Fibroblast of upper back skin (primary cell): Measurements from ENCODE around the gene DNAAF5.
"Not testable (repeated sequence)": the region's sequence is repeated elsewhere in the genome, so short reads cannot be mapped to it uniquely, and the experiment has no call there.

Source experiments
- DNase-seq: peaks from one replicate; pipeline ENCODE4 v3.0.0-alpha.2; 2013

DNAAF5 gene

GRCh38 chr7:730501-731439 lies 4.3 kb downstream of the DNAAF5 start:
- no peak for DNase-seq

DNA sequence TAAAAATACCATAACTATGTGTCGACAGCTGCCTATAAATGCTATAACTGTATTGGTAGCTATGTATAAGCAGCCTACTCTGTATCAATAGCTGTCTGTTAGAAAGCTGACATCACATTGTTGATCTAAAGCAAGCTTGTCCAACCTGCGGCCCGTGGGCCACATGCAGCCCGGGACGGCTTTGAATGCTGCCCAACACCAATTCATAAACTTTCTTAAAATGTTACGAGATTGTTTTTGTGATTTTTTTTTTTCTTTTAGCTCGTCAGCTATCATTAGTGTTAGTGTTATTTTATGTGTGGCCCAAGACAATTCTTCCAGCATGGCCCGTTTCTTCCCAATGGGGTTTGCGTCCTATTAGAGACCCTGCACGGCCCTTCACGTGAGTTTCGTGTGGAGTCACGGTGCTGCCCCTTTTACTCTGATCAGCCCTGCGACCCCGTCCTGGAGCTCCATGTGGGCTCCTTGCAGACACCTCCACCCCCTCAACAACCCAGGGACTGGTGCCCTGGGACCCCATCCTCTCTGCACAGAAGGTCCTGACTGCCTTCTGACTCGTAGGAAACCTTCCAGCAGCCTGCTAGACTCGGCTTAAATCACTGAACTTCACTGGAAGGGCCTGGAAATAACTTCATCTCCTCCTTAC lies 5.1 kb downstream of the DNAAF5 start:
- DNase-seq = no peak

- no peak for DNase-seq
These were observed 5.6 kb downstream of the DNAAF5 start for GRCh38 chr7:732094-732541.

DNA sequence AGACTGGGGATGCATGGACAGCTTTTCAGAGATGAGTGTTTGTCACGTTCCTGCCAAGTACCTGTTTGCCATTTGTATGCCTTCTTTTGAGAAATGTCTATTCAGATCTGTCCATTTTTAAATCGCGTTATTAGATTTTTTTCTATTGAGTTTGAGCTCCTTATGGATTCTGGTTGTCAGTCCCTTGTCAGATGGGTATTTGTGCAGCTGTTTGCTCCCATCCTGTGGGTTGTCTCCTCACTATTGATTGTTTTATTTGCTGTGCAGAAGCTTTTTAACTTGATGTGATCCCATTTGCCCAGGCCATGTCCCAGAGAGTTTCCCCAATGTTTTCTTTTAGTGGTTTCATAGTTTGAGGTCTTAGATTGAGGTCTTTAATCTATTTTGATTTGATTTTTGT lies 6.1 kb downstream of the DNAAF5 start:
- DNase-seq = no peak

DNA sequence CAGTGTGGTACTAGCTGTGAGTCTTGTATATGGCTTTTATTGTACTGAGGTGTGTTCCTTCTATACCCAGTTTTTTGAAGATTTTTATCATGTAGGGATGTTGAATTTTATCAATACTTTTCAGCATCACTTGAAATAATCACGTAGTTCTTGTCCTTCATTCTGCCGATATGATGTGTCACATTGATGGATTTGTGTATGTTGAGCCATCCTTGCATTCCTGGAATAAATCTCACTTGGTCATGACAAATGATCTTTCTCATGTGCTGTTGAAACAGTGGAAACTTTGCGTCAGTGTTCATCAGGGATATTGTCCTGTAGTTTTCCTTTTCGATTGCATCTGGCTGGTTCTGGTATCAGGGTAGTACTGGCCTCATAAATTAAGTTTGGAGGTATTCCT lies 7.7 kb downstream of the DNAAF5 start:
- DNase-seq = no peak

DNA sequence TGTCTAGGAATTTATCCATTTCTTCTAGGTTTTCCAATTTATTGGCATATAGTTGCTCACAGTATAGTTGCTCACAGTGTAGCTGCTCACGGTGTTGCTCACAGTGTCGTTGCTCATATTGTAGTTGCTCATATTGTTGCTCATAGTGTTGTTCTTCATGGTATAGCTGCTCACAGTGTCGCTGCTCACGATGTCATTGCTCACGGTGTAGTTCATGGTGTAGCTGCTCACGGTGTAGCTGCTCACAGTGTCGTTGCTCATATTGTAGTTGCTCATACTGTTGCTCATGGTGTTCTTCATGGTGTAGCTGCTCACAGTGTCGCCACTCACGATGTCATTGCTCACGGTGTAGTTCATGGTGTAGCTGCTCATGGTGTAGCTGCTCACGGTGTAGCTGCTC lies 8.3 kb downstream of the DNAAF5 start:
- DNase-seq = no peak

GRCh38 chr7:738241-738640 lies 11.7 kb downstream of the DNAAF5 start:
- no peak for DNase-seq

- no peak for DNase-seq
These were observed 12.4 kb downstream of the DNAAF5 start for GRCh38 chr7:738723-739454.

DNA sequence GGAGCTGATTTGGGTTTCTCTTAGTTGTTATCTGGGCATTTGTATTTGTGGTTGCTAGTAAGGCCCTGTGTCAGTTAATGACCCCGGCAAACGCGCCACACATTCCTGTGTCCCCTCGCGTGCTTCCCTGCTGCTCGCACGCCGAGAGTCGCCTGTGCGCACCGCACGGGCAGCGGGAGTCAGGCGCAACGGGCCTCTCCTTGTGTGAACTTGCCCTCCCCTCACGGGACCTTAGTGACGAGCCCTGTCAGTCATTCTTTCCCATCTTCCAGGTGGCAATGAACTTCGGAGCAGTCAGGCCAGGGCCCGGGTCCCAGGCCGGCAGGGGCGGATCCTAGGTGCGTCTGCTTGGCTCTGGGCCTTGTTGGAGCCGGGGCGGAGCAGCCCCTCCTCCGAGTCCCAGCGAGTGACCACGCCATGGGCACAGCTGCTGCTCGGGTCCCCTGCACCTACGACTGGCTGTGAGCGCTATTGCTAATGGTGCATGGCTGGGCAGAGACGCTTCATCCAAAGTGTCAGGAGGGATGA lies 13.0 kb downstream of the DNAAF5 start:
- no peak for DNase-seq

GRCh38 chr7:739983-740942 lies 13.8 kb downstream of the DNAAF5 start:
- DNase-seq = no peak

DNA sequence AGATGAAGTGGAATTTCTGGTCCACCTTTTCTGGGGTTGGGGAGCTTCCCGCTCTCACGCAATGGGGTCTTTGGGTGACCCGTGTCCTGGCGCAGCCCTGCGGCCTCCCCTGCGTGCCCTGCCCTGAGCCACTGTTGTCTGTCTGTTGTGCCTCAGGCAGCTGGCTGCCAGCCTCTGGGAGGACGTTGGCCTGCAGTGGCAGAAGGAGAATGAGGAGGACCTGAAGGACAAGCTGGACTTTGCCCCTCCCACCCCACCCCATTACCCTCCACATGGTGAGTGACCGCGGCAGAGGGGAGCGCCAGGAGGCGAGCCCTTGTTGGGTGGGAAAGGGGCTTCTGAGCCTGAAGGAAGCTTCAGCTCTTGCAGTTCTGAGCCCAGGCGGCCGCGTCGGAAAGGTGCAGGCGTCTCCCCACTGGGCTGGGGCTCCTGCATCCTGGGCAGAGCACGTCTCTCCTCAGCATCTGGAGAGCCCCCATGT lies 14.7 kb downstream of the DNAAF5 start:
- DNase-seq = no peak

- no peak for DNase-seq
These were observed 15.4 kb downstream of the DNAAF5 start for GRCh38 chr7:741850-742249.

DNA sequence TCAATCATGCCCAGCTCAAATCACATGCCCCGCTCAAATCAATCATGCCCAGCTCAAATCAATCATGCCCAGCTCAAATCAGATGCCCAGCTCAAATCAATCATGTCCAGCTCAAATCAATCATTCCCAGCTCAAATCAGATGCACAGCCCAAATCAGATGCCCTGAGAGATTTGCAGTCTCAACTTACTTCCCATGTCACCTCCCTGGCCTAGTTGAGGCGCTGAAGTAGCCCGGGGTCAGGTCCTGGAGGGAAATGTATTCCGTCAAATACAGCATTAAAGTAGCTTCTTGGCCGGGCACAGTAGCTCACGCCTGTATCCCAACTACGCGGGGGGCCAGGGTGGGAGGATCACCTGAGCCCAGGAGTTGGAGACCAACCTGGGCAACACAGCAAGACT lies 16.3 kb downstream of the DNAAF5 start:
- no peak for DNase-seq

- not testable (repeated sequence) for DNase-seq
These were observed 17.0 kb downstream of the DNAAF5 start for GRCh38 chr7:743341-744127.

DNA sequence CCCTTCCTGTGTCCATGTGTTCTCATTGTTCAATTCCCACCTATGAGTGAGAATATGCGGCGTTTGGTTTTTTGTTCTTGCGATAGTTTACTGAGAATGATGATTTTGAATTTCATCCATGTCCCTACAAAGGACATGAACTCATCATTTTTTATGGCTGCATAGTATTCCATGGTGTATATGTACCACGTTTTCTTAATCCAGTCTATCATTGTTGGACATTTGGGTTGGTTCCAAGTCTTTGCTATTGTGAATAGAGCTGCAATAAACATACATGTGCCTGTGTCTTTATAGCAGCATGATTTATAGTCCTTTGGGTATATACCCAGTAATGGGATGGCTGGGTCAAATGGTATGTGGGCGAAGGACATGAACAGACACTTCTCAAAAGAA lies 17.6 kb downstream of the DNAAF5 start:
- not testable (repeated sequence) for DNase-seq

DNA sequence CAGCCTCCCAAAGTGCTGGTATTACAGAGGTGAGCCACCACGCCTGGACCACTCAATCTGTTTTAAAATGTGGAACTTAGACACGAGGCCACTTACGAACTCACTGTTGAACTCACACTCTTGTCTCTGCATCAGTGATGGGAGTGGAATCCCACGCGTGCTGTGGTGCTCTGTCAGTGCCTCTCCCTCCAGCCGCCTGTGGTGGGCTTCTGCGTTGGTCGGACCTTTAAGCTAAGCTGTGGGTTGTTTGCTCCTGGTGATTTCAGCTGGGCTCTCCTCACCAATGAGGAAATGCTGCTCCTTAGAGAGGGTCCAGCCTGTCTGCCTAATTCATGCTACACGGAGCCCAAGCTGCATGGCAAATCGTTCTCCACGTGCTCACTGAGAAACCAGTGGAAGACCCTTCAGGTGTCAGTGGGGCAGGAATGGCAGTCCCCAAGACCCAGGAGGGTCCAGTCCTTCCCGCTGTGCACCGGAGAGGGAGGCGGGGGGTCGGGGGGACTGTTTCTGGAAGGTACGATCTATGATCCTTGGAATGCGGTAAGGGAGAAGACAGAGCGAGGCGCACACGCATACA lies 18.4 kb downstream of the DNAAF5 start:
- DNase-seq = no peak

GRCh38 chr7:745431-746154 lies 19.1 kb downstream of the DNAAF5 start:
- no peak for DNase-seq

GRCh38 chr7:746155-747061 lies 19.9 kb downstream of the DNAAF5 start:
- DNase-seq = no peak

GRCh38 chr7:747186-747585 lies 20.7 kb downstream of the DNAAF5 start:
- no peak for DNase-seq
